ENCODE measurements around the gene PIGB. TPM values are rescaled to one million over a fixed set of nuclear protein-coding genes. Genes with fewer than 3 reads are reported as not detected.

The PIGB gene
- total and polyA plus RNA-seq, 2 of the 4 experiments (the other 2 are of a cell fraction) = 9.2 to 11.8 TPM

DNA sequence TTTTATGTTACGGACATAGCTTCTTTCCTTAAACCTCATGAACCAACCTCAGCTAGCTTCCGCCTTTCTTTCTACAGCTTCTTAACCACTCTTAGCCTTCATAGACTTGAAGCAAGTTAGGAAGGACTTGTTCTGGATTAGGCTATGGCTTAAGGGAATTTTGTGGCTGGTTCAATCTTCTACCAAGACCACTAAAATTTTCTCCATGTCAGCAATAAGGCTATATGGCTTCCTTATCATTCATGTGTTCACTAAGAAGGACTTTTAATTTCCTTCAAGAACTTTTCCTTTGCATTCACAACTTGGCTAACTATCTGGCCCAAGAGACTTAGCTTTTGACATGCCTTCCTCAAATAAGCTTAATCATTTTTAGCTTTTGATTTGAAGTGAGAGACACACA, 64.7 kb downstream of the PIGB start:
- Histone ChIP-seq H3K4ac (ENCODE audit: low read depth, low read length) (no peak overlapping the region), H3K36me3 (ENCODE audit: control insufficient read depth, insufficient read depth, low read length) (peaks cover 3% of the 10 kb centered on the region; the same call in 1 of the 2 replicates), H2AFZ (replicated peaks; ENCODE audit: low read length, poor library complexity) (no peak overlapping the region), H2AK9ac (replicated peaks; ENCODE audit: low read depth, low read length, poor library complexity) (no peak overlapping the region), H3K4me2 (ENCODE audit: low read depth, low read length) (no peak overlapping the region), H3K9me1 (ENCODE audit: insufficient read depth, low read length) (no peaks in the 10 kb centered on the region), H4K5ac (ENCODE audit: low read depth, low read length) (no peak overlapping the region), H3K18ac (ENCODE audit: low read depth, low read length) (no peak overlapping the region), H2BK20ac (ENCODE audit: low read depth, low read length) (no peak overlapping the region), H3K4me1 (ENCODE audit: control insufficient read depth, insufficient read depth, low read length) (no peaks in the 10 kb centered on the region; the same call in 1 of the 2 replicates), H4K8ac (ENCODE audit: low read depth in 2 of 2, low read length in 2 of 2) (no peak overlapping the region), H2AK5ac (ENCODE audit: low read depth, low read length) (no peak overlapping the region), H3K56ac (ENCODE audit: extremely low read depth, insufficient read depth, low read length) (no peak overlapping the region), H2BK120ac (ENCODE audit: low read depth, low read length) (no peak overlapping the region), H3K27me3 (ENCODE audit: control insufficient read depth, insufficient read depth, low read length) (no peaks in the 10 kb centered on the region), H2BK15ac (ENCODE audit: low read depth, low read length) (no peak overlapping the region), H4K20me1 (ENCODE audit: insufficient read depth, low read length) (no peaks in the 10 kb centered on the region), H4K91ac (ENCODE audit: insufficient read depth, low read depth, low read length) (no peak overlapping the region), H3K9me3 (ENCODE audit: control insufficient read depth, insufficient read depth, low read length) (no peaks in the 10 kb centered on the region), H3K27ac (ENCODE audit: insufficient read depth, low read length) (no peak overlapping the region), H3K4me3 (ENCODE audit: insufficient read depth, low read depth, low read length) (no peak overlapping the region), H2BK5ac (ENCODE audit: low read depth, low read length, poor library complexity, severe bottlenecking) (no peak overlapping the region), H3K79me1 (ENCODE audit: low read depth in 1 of 2, low read length in 2 of 2) (no peaks in the 10 kb centered on the region), H3K23ac (ENCODE audit: low read depth, low read length) (no peak overlapping the region), H3K14ac (replicated peaks; ENCODE audit: low read depth, low read length) (no peak overlapping the region), H3K9ac (ENCODE audit: low read depth, low read length) (no peak overlapping the region)
- intact Hi-C loops (cut with micrococcal nuclease) = no loop called here
- dilution Hi-C loops (cut with HindIII; ENCODE audit: low sequenced_read_pairs, unreplicated experiment) = no loop called here
- CTCF ChIA-PET = interaction anchor here (0.9 kb wide), 1 partner anchor 25 kb away, joined by 3 read pairs; the partner anchor contains the start of gene PIERCE2
- POLR2A ChIA-PET (ENCODE audit: unreplicated experiment) = no interaction called here
- no peak for TF ChIP-seq BHLHE40 (IDR thresholded peaks at IDR 0.05; ENCODE audit: low read depth, low read length)
- TF ChIP-seq MAFK (IDR thresholded peaks at IDR 0.05; ENCODE audit: low read depth, low read length) = peak; percentile 47
- no peak for TF ChIP-seq RAD21 (IDR thresholded peaks at IDR 0.05; ENCODE audit: low read length)
- TF ChIP-seq NFE2L2 (IDR thresholded peaks at IDR 0.05; ENCODE audit: low read depth, low read length) = no peak
- no peak for TF ChIP-seq CEBPB (IDR thresholded peaks at IDR 0.05; ENCODE audit: low read depth, low read length)
- no peak for TF ChIP-seq CHD1 (IDR thresholded peaks at IDR 0.05; ENCODE audit: low read depth, low read length)
- TF ChIP-seq POLR2A (IDR thresholded peaks at IDR 0.05; ENCODE audit: low read depth, low read length) = no peak
- ATAC-seq (ENCODE audit: low read depth) (no peak), DNase-seq (no peak)
- WGBS, 2 experiments (ENCODE audit: extremely low coverage in 2 of 2, insufficient read length in 1 of 2) = no CpG with 5 or more reads among the region's 2 CpGs
- BruUV-seq (replicated peaks) = no TSS peak
- in situ Hi-C loops (cut with MboI; ENCODE audit: low sequenced_read_pairs) = no loop called here

Measured in IMR-90 (cell line).